Endothelial cell of umbilical vein (primary cell): ENCODE data around the gene ISLR.

ENCODE experiments used
- EZH2 ChIP-seq: IDR thresholded peaks from 2 replicates; pipeline ENCODE4 v1.6.1; 2012; ENCODE audit warnings: borderline replicate concordance, low read depth, mild to moderate bottlenecking, moderate library complexity, low read length, inconsistent platforms; ENCODE audit not compliant: severe bottlenecking
- GATA2 ChIP-seq: IDR thresholded peaks from 2 replicates; pipeline ENCODE4 v1.7.0; 2011; ENCODE audit warnings: low read depth, mild to moderate bottlenecking, moderate library complexity, mixed read lengths, low read length; ENCODE audit not compliant: insufficient read length, insufficient read depth
- JUN ChIP-seq: IDR thresholded peaks from 2 replicates; pipeline ENCODE4 v1.6.1; 2011; ENCODE audit warnings: borderline replicate concordance, low read depth; ENCODE audit not compliant: insufficient read length, insufficient read depth
- POLR2A ChIP-seq: IDR thresholded peaks from 2 replicates; pipeline ENCODE4 v1.6.1; 2012; ENCODE audit warnings: low read depth, mild to moderate bottlenecking, control low read depth, low read length
- POLR2AphosphoS5 ChIP-seq: IDR thresholded peaks from 2 replicates; pipeline ENCODE4 v1.6.1; 2012; ENCODE audit warnings: low read depth, mild to moderate bottlenecking, control low read depth, low read length, moderate library complexity; ENCODE audit not compliant: insufficient read depth
- TF ChIP-seq, protein P1 (sequence below), 2 donors: IDR thresholded peaks; 1 replicate in 1 of 2; 2 replicates in 1 of 2; pipeline ENCODE4 v1.5.1; 2011; ENCODE audit warnings: low read length in 2 of 2, mild to moderate bottlenecking in 2 of 2, moderate library complexity in 2 of 2, control low read depth in 1 of 2, inconsistent platforms in 1 of 2, low read depth in 1 of 2; ENCODE audit not compliant: insufficient read depth in 1 of 2; ENCODE audit errors: extremely low read depth in 1 of 2
- TF ChIP-seq, protein P2 (sequence below): IDR thresholded peaks from 2 replicates; pipeline ENCODE4 v1.6.1; 2011; ENCODE audit not compliant: insufficient read depth, insufficient read length

DNA sequence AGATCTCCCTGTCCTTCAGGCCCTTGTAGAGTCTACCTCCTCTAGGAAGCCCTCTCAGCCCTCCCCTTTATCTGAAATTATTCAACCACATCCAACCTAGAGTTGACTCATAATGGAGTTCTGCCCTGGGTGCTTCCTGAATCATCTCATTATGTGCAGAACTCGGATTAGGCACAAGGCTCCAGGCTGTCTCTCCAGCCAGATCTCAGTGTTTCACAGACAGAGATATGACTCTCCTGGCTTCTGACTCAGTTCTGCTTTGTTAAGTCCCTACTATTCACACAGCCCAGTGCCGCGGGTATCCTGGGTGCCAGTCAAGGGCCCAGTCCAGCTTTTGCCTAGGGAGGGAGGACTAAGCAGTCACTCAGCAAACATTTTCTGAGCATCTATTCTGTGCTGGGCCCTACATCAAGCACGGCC, 19.8 kb downstream of the ISLR start:
- no peak for TF ChIP-seq POLR2AphosphoS5
- TF ChIP-seq, protein P1, sequence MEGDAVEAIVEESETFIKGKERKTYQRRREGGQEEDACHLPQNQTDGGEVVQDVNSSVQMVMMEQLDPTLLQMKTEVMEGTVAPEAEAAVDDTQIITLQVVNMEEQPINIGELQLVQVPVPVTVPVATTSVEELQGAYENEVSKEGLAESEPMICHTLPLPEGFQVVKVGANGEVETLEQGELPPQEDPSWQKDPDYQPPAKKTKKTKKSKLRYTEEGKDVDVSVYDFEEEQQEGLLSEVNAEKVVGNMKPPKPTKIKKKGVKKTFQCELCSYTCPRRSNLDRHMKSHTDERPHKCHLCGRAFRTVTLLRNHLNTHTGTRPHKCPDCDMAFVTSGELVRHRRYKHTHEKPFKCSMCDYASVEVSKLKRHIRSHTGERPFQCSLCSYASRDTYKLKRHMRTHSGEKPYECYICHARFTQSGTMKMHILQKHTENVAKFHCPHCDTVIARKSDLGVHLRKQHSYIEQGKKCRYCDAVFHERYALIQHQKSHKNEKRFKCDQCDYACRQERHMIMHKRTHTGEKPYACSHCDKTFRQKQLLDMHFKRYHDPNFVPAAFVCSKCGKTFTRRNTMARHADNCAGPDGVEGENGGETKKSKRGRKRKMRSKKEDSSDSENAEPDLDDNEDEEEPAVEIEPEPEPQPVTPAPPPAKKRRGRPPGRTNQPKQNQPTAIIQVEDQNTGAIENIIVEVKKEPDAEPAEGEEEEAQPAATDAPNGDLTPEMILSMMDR (IDR thresholded peaks at IDR 0.05; ENCODE audit: extremely low read depth in 1 of 2, insufficient read depth in 1 of 2, low read depth in 1 of 2, low read length in 2 of 2), result no peak
- no peak for TF ChIP-seq EZH2
- TF ChIP-seq JUN, result no peak
- TF ChIP-seq POLR2A, result no peak
- TF ChIP-seq GATA2, result peak; percentile 19
- TF ChIP-seq, protein P2, sequence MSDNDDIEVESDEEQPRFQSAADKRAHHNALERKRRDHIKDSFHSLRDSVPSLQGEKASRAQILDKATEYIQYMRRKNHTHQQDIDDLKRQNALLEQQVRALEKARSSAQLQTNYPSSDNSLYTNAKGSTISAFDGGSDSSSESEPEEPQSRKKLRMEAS, result no peak
